Lower lobe of right lung (tissue), 2 donors: ENCODE data around the gene SNCB. TPM values are rescaled to one million over a fixed set of nuclear protein-coding genes. Genes with fewer than 3 reads are reported as not detected.

ENCODE experiments used
- ATAC-seq, 2 donors: fragments of 200-7000 bp; cut with Tn5 transposase; one replicate each; pipeline ENCODE4 v1.9.1; 2020 to 2022; ENCODE audit warnings: mild to moderate bottlenecking in 2 of 2, moderate library complexity in 2 of 2
- DNase-seq: peaks from one replicate; pipeline ENCODE4 v3.0.0-alpha.2; 2020
- H3K27ac ChIP-seq: fragments of 200-600 bp; one replicate; pipeline ENCODE4 v1.8.0; 2022
- H3K27me3 ChIP-seq: fragments of 200-600 bp; one replicate; pipeline ENCODE4 v1.8.0; 2022; ENCODE audit warnings: low read depth
- H3K36me3 ChIP-seq: fragments of 200-600 bp; one replicate; pipeline ENCODE4 v1.8.0; 2022; ENCODE audit warnings: mild to moderate bottlenecking
- H3K4me1 ChIP-seq: fragments of 200-600 bp; one replicate; pipeline ENCODE4 v1.8.0; 2022
- H3K4me3 ChIP-seq: fragments of 200-600 bp; one replicate; pipeline ENCODE4 v1.8.0; 2022; ENCODE audit warnings: mild to moderate bottlenecking
- H3K9me3 ChIP-seq: fragments of 200-600 bp; one replicate; pipeline ENCODE4 v1.8.0; 2022
- intact Hi-C: fragments of 100-400 bp; cut with DNase I; formaldehyde crosslinking; loops from one replicate; pipeline ENCODE4 v1.11.0; 2022
- long read RNA-seq: library from polyadenylated mRNA; unstranded; transcript quantifications from one replicate; pipeline ENCODE4 v2.0.0, GENCODE V29; 2021
- total RNA-seq: library from RNA; stranded (reverse); fragmentation: NEBNext Ultra II Directional; extraction: Animal tissue kit (Norgen Biotek cat#: 25700); gene quantifications from one replicate; pipeline ENCODE4 v1.2.1, GENCODE V29; 2021
- TF ChIP-seq, protein P1 (sequence below): fragments of 200-600 bp; IDR thresholded peaks from one replicate; pipeline ENCODE4 v1.8.0; 2022; ENCODE audit warnings: antibody characterized with exemption, mild to moderate bottlenecking
- donor health status: DM: no; HTN: yes; CAD: no; lungs with severe emphysema.

Gene SNCB
- not detected for total RNA-seq
- long read RNA-seq, result 0 reads

DNA sequence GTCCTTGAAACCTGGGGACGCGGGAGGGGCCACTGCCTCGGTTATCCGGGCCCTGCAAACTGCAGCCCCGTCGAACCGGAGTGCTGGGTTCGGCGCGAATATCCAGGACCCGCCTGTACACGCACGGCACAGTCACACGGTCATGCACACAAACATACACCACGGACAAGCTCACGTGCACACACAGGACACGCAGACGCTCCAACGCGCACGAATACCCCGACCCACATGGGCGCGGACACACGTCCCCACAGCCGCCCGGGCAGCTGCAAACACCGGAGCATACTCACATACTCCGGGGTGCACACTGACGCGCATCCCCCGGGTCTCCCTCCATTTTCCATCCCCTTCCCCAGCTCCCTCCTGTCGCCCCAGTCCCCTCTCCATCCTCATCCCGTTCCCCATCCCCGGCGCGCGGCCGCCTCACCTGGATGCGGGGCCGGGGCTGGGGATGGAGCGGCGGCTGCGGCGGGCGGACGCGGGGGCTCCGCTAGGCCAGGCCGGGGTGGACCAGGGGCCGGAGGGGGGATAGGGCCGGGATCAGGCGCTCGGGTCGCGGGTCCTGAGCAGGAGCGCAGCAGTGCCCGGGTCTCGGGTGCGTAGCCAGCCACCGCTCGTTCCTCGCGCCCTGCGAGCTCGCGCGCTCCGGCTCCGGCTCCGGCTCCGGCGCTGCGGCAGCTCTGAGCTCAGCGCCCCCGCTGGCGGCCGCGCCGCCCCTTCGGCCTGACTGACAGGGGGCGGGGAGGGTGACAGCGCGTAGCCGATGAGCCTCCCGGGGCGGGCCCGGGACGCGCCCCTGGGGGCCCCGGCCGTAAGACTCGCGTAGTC, at the start of gene SNCB, which contains the start of gene EIF4E1B:
TSS of gene SNCB (minus strand) at position 682 of the 828 bp plus-strand sequence. CDS start 880 bp downstream, outside the sequence.
TSS of gene EIF4E1B (plus strand) at position 823 of the 828 bp plus-strand sequence. CDS start 12,113 bp downstream, outside the sequence.
- Histone ChIP-seq H3K36me3 (no peaks in the 10 kb centered on the region), H3K27ac (no peak within 1 kb of the TSS), H3K4me3 (peak within 1 kb of the TSS; percentile 37), H3K4me1 (peaks cover 12% of the 10 kb centered on the region), H3K9me3 (no peaks in the 10 kb centered on the region), H3K27me3 (peaks cover 85% of the 10 kb centered on the region)
- DNase-seq (no peak), ATAC-seq (peak; percentile 32 to 56)
- intact Hi-C loops, result no loop called here
- TF ChIP-seq, protein P1, sequence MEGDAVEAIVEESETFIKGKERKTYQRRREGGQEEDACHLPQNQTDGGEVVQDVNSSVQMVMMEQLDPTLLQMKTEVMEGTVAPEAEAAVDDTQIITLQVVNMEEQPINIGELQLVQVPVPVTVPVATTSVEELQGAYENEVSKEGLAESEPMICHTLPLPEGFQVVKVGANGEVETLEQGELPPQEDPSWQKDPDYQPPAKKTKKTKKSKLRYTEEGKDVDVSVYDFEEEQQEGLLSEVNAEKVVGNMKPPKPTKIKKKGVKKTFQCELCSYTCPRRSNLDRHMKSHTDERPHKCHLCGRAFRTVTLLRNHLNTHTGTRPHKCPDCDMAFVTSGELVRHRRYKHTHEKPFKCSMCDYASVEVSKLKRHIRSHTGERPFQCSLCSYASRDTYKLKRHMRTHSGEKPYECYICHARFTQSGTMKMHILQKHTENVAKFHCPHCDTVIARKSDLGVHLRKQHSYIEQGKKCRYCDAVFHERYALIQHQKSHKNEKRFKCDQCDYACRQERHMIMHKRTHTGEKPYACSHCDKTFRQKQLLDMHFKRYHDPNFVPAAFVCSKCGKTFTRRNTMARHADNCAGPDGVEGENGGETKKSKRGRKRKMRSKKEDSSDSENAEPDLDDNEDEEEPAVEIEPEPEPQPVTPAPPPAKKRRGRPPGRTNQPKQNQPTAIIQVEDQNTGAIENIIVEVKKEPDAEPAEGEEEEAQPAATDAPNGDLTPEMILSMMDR, result no peak

DNA sequence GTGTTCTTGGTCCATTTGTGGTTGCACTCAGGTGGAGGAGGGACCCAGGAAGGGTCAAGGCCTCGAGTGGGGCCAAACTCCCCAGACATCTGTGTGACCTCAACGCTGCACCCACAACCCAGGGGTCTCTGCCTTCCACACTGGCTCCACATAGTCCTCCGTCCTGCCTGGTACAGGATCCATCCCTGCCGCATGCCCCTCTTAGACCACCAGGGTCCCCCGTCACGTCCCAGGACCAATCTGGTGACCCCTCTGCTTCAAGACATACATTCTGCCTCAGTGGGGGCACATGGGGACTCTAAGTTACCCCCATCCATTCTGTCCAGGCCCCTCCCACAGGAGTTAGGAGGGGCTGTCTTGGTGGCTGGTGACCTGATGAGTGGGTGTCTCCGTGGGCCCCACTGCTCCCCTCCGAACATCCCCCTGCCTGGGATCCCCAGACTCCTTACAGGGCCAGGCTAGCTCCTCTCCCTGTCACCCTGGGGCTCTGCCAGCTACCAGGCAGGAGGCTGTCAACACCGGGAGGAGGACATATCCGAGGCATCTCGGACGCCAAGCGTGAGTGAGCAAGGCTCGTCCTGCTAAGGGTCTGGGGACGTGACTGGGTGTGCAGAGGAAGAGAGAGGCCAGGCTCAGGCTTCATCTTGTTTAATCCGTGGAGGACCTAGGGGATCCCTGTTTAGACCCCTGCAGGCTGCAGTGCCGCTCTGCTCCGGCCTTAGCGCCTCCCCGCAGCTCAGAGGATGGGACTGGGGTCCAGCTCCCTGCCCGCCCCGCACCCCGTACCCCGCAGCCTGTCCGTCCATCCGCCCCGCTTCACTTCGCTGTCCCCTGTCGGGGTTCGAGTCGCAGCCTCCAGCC, 49.3 kb upstream of the SNCB start:
- ATAC-seq, result no peak
- TF ChIP-seq, protein P1, result no peak
- H3K27me3 ChIP-seq, result peaks cover 51% of the 10 kb centered on the region
- H3K4me3 ChIP-seq, result no peak overlapping the region
- H3K4me1 ChIP-seq, result peaks cover 9% of the 10 kb centered on the region
- no peak overlapping the region for H3K27ac ChIP-seq
- no peaks in the 10 kb centered on the region for H3K9me3 ChIP-seq
- DNase-seq, result no peak
- no peaks in the 10 kb centered on the region for H3K36me3 ChIP-seq
- intact Hi-C loops, result no loop called here

DNA sequence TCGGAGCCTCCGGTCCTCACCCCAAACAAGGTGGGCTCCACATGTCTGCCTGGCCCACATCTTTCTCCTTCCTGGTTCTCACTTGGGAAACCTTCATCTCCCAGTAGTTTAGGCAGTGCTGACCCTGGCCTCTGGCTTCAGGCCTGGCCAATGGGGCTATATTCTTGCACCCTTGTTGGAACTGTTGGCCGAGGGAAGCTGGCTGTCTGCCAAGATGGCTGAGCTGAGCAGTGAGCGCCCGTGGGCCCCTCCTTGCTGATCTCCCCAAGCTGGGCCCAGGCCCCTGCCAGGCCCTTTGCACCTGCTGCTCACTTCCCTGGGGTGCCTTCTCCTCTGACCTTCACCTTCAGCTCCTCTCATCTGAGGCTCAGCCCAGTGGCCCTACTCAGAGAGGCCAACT, 48.2 kb upstream of the SNCB start:
- Histone ChIP-seq H3K9me3 (no peaks in the 10 kb centered on the region), H3K36me3 (no peaks in the 10 kb centered on the region), H3K4me3 (no peak overlapping the region), H3K27me3 (peaks cover 57% of the 10 kb centered on the region), H3K4me1 (peaks cover 9% of the 10 kb centered on the region), H3K27ac (no peak overlapping the region)
- intact Hi-C loops, result no loop called here
- DNase-seq (no peak), ATAC-seq (no peak)
- TF ChIP-seq, protein P1, result no peak

DNA sequence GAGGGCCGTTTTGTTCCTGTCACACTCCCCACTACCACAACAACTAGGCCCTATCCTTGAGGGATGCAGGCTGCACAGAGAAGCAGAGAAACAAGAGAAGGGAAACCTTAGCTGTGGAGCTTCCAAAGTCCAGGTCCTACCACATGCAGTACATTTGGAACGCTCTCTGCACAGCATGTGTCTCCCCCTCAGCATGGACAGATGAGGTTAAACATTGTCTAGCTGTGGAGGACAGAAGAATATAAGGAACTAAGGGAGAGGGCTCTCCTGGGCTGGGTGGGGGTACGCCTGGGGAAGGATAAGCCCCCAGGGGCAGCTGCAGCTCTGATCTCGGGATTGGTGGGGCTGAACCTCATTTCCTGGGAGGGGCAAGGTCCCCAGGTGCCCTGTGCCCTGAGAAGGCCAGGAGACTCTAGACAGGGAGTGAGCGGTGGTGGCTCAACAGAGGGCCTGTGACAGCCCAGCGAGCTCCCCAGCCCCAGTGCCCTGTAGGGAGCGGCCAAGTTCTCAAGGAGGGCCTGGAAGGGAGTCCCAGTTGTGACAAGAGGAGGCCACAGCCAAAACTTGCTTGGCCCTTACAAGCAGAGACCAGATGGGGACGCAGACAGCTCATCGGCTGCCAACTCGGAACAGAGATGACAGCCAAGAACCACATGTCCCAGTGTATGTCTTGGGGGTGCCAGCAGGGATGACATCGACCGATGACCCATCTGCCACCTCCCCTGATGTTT, 47.0 kb upstream of the SNCB start:
- ATAC-seq (no peak), DNase-seq (no peak)
- TF ChIP-seq, protein P1, result no peak
- Histone ChIP-seq H3K4me3 (no peak overlapping the region), H3K4me1 (peaks cover 9% of the 10 kb centered on the region), H3K9me3 (no peaks in the 10 kb centered on the region), H3K27ac (no peak overlapping the region), H3K36me3 (no peaks in the 10 kb centered on the region), H3K27me3 (peaks cover 52% of the 10 kb centered on the region)
- intact Hi-C loops, result no loop called here

DNA sequence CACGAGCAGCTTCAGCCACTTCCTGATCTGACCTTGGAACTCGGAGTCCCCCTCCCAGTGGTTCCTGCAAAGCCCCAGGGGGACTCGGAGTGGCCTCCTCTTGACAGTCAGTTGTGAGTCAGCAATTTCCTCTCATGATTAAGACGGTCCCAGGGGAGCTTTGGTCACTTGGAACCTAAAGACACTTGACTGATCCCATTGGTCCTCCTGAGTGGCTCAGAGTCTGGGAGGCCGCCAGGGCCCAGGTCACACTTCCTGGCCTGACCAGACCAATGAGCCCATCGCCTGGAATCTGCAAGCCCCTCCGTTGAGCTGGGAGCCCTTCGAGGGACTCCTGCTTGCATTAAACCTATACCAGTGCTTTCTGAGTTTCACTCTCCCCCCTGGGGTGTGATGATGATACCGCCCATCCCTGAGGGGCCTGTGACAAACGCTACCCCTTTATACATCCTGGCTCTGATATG, 46.1 kb upstream of the SNCB start:
- H3K27ac ChIP-seq, result no peak overlapping the region
- H3K27me3 ChIP-seq, result peaks cover 55% of the 10 kb centered on the region
- intact Hi-C loops, result no loop called here
- no peak for ATAC-seq
- peaks cover 9% of the 10 kb centered on the region for H3K4me1 ChIP-seq
- TF ChIP-seq, protein P1, result no peak
- no peaks in the 10 kb centered on the region for H3K9me3 ChIP-seq
- no peak for DNase-seq
- no peak overlapping the region for H3K4me3 ChIP-seq
- H3K36me3 ChIP-seq, result no peaks in the 10 kb centered on the region
